ENCODE measurements around the gene ITGA5. TPM values are rescaled to one million over a fixed set of nuclear protein-coding genes. Genes with fewer than 3 reads are reported as not detected.

The ITGA5 gene
- total and polyA plus RNA-seq, 9 of the 15 experiments (the other 6 are each of a cell fraction or from before 2014, with no cell fraction given) = 9.1 to 82.1 (median 47.4) TPM

DNA sequence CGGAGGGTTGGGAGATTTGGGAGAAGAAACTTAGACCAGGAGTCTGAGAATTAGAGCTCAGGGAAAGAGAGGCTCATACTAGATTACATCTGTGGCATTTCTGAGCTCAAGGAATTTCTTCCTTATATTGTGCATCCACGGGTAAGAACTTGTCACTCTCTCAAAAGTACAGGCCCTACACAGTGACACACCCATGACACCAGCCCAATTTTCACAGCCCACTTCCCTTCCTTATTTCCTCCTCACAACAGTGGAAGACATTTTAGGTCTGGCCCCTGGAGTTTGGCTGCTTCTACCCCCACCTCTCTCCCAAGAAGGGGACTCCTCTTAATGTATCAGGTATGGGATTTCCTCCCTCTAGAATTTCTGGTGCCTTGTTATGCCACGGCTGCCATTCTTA is 25.3 kb downstream of the ITGA5 start:
- TF ChIP-seq GATA2 (CRISPR knock-in tag; IDR thresholded peaks at IDR 0.05) (peak; percentile 20; the same call in 1 of the 2 replicates), SPI1 (IDR thresholded peaks at IDR 0.05; ENCODE audit: borderline replicate concordance, low read depth, low read length) (peak; percentile 38; the same call in 1 of the 2 replicates), ZNF316 (IDR thresholded peaks at IDR 0.05) (no peak), DACH1 (IDR thresholded peaks at IDR 0.05; ENCODE audit: partially characterized antibody) (no peak), ZBTB1 (CRISPR knock-in tag; IDR thresholded peaks at IDR 0.05; ENCODE audit: borderline replicate concordance, low read depth) (no peak), ILK (tag; IDR thresholded peaks at IDR 0.05; ENCODE audit: borderline replicate concordance, low read depth) (no peak), BRCA1 (IDR thresholded peaks at IDR 0.05) (no peak), BRCA1 (CRISPR knock-in tag; IDR thresholded peaks at IDR 0.05) (no peak), POLR2G (IDR thresholded peaks at IDR 0.05; ENCODE audit: low read depth, low read length) (0 out of 2 replicates have a peak, but pooled peaks have one; percentile 24), STAT5B (CRISPR knock-in tag; IDR thresholded peaks at IDR 0.05) (no peak), CEBPG (CRISPR knock-in tag; IDR thresholded peaks at IDR 0.05) (no peak), CEBPG (tag; conservative IDR thresholded peaks at IDR 0.05 in 1 of 2, IDR thresholded peaks at IDR 0.05 in 1 of 2) (no peak)
- FAIRE-seq (no peak), DNase-seq (ENCODE audit: extremely low read depth in 1 of 4, low spot score in 3 of 4) (no peak), ATAC-seq (no peak)
- CTCF ChIA-PET (ENCODE audit: low intra/inter-chr PET ratio) = interaction anchor here (0.6 to 1.3 kb wide), 2 partner anchors 177 to 793 kb away, joined by 3 read pairs; no protein-coding TSS in a partner anchor
- peaks cover 3% of the 10 kb centered on the region for H3K9me1 ChIP-seq (ENCODE audit: control insufficient read depth, insufficient read depth, low read length)
- H3K27me3 ChIP-seq (ENCODE audit: control insufficient read depth in 2 of 2, insufficient read depth in 2 of 2, low read length in 2 of 2) = no peaks in the 10 kb centered on the region
- H3K4me3 ChIP-seq = no peak overlapping the region
- H2AFZ ChIP-seq (ENCODE audit: low read depth, low read length) = no peak overlapping the region
- WGBS (ENCODE audit: insufficient coverage, low coverage, missing lambda C conversion rate) = 16% methylated on average over 3 of the region's 3 CpGs
- in situ Hi-C loops (cut with MboI) = loop anchor here (10.0 kb wide), 1 partner anchor 51 kb away; no protein-coding TSS in a partner anchor
- intact Hi-C loops (cut with micrococcal nuclease) = loop anchor here (1.0 kb wide), 3 partner anchors 14 to 46 kb away; no protein-coding TSS in a partner anchor
- peak overlapping the region; percentile 45 to 84; a peak in 1 of 4 replicates for H3K9ac ChIP-seq (ENCODE audit: insufficient read depth in 1 of 2, low read depth in 2 of 2, low read length in 2 of 2)
- H3K9me3 ChIP-seq (replicated peaks; ENCODE audit: control insufficient read depth, insufficient read depth, low read depth, low read length) = no peaks in the 10 kb centered on the region
- peaks cover 54% of the 10 kb centered on the region for H3K79me2 ChIP-seq (ENCODE audit: control insufficient read depth, insufficient read depth, low read length)
- H3K27ac ChIP-seq (ENCODE audit: extremely low read depth, low read depth, low read length) = peak overlapping the region; percentile 65; the same call in 2 of the 3 replicates
- H3K4me1 ChIP-seq (replicated peaks in 1 of 2; ENCODE audit: control insufficient read depth in 2 of 2, insufficient read depth in 2 of 2, low read length in 2 of 2) = peaks cover 40 to 42% of the 10 kb centered on the region in 2 experiments
- H3K4me2 ChIP-seq (ENCODE audit: insufficient read depth, low read length) = peak overlapping the region; percentile 59; the same call in 1 of the 2 replicates
- POLR2A ChIA-PET = interaction anchor here (0.6 to 1.9 kb wide), 9 partner anchors 9 to 98 kb away, joined by 3 to 5 read pairs (median 4); partner anchors contain the start of gene ZNF385A
- H3K36me3 ChIP-seq (ENCODE audit: control insufficient read depth, insufficient read depth, low read length) = peaks cover 56% of the 10 kb centered on the region; the same call in 2 of the 3 replicates
- H4K20me1 ChIP-seq (replicated peaks; ENCODE audit: control insufficient read depth, insufficient read depth, low read length) = no peaks in the 10 kb centered on the region; the same call in 1 of the 2 replicates
- BruUV-seq (replicated peaks) = no TSS peak
